Measurements from ENCODE around the gene EPC1. TPM values are rescaled to one million over a fixed set of nuclear protein-coding genes. Genes with fewer than 3 reads are reported as not detected.

EPC1 gene
- total RNA-seq, 1 donor from 2014 or later: 36.0 TPM

GRCh38 chr10:32374605-32375004 lies 27.6 kb upstream of the EPC1 start:
- Histone ChIP-seq H3K27ac (no peak overlapping the region), H3K9me3 (no peaks in the 10 kb centered on the region), H3K36me3 (no peaks in the 10 kb centered on the region), H3K4me1 (peaks cover 28% of the 10 kb centered on the region), H3K27me3 (no peaks in the 10 kb centered on the region), H3K4me3 (no peak overlapping the region)
- intact Hi-C loops (cut with DNase I): no loop called here
- TF ChIP-seq CTCF (IDR thresholded peaks at IDR 0.05): no peak
- no peak for DNase-seq
- ATAC-seq: no peak

GRCh38 chr10:32373496-32373895 lies 26.5 kb upstream of the EPC1 start:
- H3K27me3 ChIP-seq: no peaks in the 10 kb centered on the region
- ATAC-seq: no peak
- peaks cover 39% of the 10 kb centered on the region for H3K4me1 ChIP-seq
- no peaks in the 10 kb centered on the region for H3K36me3 ChIP-seq
- no peak for TF ChIP-seq CTCF (IDR thresholded peaks at IDR 0.05)
- intact Hi-C loops (cut with DNase I): no loop called here
- no peak for DNase-seq
- H3K9me3 ChIP-seq: no peaks in the 10 kb centered on the region
- no peak overlapping the region for H3K4me3 ChIP-seq
- H3K27ac ChIP-seq: no peak overlapping the region

GRCh38 chr10:32373031-32373430 lies 26.1 kb upstream of the EPC1 start:
- no peak for TF ChIP-seq CTCF (IDR thresholded peaks at IDR 0.05)
- intact Hi-C loops (cut with DNase I): no loop called here
- H3K9me3 ChIP-seq: no peaks in the 10 kb centered on the region
- peaks cover 39% of the 10 kb centered on the region for H3K4me1 ChIP-seq
- DNase-seq (no peak), ATAC-seq (no peak)
- no peaks in the 10 kb centered on the region for H3K36me3 ChIP-seq
- H3K27ac ChIP-seq: no peak overlapping the region
- H3K27me3 ChIP-seq: no peaks in the 10 kb centered on the region
- no peak overlapping the region for H3K4me3 ChIP-seq

GRCh38 chr10:32372000-32372875 lies 25.3 kb upstream of the EPC1 start:
- Histone ChIP-seq H3K27ac (no peak overlapping the region), H3K9me3 (no peaks in the 10 kb centered on the region), H3K27me3 (no peaks in the 10 kb centered on the region), H3K36me3 (no peaks in the 10 kb centered on the region), H3K4me3 (no peak overlapping the region), H3K4me1 (peaks cover 39% of the 10 kb centered on the region)
- no peak for DNase-seq
- TF ChIP-seq CTCF (IDR thresholded peaks at IDR 0.05): no peak
- ATAC-seq: no peak
- intact Hi-C loops (cut with DNase I): no loop called here

- H3K36me3 ChIP-seq: no peaks in the 10 kb centered on the region
- intact Hi-C loops (cut with DNase I): no loop called here
- DNase-seq (no peak), ATAC-seq (no peak)
- H3K4me3 ChIP-seq: no peak overlapping the region
- H3K4me1 ChIP-seq: peaks cover 42% of the 10 kb centered on the region
- TF ChIP-seq CTCF (IDR thresholded peaks at IDR 0.05): no peak
- H3K9me3 ChIP-seq: no peaks in the 10 kb centered on the region
- no peaks in the 10 kb centered on the region for H3K27me3 ChIP-seq
- H3K27ac ChIP-seq: no peak overlapping the region
Observed at GRCh38 chr10:32371101-32371500, 24.1 kb upstream of the EPC1 start.

All from upper lobe of right lung (tissue), 1 donor.